NCI-H2227 treated with DMSO at 0.1 percent for 48 hours (cell line): ENCODE measurements around the gene PPP6R1.
"Not testable (repeated sequence)": the region's sequence is repeated elsewhere in the genome, so short reads cannot be mapped to it uniquely, and the experiment has no call there.

Experiments
- DNase-seq: peaks from one replicate; lab custom pipeline; 2025; lab: John Stamatoyannopoulos, UW

The PPP6R1 gene

DNA sequence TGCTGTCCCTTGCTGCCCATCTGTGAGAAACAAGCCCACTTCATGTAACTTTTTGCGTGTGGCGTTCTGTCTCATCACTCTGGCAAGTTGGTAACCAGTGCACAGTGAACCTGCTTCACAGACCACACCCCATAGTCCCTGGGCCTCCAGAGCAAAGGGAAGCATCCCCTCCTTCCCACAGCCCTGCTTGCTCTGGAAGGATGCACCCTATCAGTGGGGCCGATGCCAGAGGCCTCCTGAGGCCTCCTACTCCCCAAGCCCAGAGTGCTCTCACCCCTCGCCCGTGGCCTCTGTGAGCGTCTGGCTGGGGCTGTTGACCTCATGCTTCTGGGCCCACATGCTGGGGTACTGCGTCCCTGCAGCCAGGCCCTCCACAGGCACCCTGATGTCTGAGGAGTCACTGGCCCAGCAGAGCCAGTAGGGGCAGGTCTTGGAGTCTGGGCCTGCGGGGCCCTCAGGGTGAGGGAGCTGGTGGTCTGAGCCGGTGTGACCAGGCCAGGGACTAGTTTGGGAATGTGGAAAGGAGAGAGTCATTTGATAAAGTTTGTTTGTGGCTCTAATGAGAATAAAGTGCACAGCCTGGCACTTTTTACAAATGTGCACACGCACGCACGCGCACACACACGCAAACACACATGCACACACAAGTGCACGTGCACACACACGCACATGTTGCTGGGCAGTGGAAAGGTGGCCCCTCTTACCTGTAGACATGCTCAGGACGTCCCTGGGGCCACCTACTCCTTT, 35.4 kb downstream of the PPP6R1 start:
- no peak for DNase-seq

DNA sequence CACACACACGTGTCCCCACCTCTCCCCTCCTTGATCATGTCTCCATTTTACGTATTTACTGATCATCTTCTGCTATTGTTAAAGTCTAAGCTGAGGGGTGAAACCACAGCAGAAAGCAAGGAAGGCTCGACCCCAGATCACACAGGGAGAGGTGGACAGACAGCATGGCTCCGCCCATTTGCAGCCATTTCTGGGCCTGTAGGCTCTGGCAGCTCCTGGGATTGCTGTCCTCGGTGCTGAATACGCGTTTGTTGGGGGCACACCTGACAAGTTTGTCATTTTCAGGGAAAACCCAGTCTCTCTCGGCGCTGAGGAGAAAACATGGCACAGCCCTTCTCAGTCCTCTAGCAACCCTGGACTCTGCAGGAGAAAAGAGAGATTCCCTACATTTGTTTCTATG, 38.3 kb downstream of the PPP6R1 start:
- DNase-seq = no peak

DNA sequence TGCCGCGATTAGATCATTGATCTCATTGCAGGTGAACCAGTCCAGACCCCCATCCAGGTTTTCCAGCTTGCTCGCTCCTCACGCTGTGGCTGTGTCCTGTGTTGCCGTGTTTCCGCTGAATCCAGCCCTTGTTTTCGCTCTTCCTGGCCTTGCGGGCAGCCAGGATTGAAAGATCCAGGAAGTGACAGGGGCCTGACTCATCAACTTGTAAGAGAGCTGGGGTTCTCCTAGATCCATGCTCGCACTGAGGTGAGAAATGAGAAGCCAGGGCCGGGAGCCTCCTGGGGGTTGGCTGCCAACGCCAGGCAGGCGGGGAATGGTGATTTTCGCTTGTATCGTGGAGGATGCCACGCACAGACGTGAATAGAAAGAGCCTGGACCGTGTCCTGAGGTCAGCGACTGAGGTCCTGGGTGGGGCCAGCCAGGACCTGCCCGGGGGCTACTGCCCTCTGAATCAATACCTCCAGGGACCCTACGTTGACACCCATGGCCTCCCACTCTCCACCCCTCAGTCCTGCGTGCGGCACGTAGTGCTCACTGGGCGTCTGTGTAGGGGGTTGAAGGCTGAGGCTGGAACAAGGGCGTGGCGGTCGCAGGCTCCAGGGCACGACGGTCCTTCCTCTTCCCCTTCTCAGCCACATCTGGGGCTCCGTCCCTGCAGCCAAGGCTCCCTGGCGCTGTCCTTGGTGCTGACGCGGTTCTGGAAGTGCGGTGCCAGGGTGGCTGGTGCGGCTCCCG, 42.2 kb downstream of the PPP6R1 start:
- peak; percentile 99 for DNase-seq

DNA sequence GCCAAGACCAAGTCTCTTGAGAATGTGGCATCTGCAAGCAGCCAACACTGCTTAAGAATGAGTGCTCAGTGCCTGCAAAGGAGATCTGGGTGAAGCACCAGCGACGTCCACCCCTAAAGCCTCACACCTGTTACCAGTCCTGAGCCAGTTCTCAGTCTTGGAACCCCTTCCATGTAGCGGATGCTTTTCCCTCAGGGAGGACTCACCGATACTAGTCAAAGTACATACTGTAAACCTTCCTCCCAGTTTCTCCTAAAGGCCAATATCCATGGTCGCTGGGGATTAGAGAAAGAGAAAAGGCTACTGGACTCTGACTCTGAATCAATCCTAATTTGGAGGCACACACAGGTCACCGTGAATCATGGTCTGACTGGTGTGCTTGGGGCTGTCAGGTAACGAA, 45.3 kb downstream of the PPP6R1 start:
- DNase-seq = no peak

DNA sequence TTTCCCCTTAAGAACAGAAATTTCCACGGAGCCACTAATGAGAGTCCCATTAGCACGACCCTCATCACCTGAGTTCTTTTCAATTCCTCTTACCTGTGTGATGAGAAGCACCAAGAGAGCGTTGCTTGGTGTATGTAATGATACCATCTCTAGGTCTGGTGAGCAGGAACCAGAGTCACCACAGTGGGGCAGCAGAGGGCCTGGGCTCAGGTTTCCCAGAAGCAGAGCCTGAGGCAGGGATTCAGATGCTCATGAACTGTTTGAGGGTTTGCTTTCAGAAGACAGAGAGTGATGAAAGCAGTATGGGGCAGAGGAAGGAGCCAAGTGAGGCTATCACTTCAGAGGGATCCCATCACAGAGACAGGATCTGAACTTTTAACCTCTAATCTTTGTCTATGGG, 46.4 kb downstream of the PPP6R1 start:
- no peak for DNase-seq

DNA sequence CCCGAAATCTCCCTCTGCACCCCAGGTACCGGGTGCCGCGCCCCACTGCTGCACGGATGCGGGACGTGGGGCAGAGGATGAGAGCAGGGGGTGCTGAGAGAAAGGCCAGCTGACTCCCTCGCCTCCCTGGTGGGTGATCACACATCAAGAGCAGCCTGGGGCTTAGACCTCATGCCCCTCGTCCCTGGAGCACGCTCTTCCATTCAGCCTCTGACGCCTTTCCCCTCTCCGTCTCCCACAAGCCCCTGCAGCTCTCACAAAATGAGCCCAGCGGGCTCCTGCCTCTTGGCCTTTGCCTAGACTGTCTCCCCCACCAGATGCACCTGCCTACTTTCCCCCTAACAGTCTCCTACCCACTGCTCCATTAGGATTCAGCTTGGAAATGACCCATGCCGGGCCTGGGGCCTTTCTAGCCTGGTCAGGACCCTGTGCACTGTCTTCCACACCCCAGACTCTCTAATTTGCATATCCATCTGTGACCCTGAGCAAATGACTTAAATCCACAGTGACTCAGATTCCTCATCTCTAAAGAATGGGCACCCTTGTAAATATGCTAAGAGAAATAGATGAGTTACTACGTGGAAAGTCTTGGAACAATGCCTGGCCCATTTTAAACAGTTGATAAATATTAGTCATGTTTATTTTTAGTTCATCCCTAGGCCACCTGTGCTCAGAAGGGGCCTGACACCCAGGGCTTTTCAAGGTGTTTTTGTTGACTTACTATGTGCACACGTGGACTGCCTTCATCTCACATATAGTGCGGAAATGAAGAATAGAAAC, 48.9 kb downstream of the PPP6R1 start:
- DNase-seq = no peak

DNA sequence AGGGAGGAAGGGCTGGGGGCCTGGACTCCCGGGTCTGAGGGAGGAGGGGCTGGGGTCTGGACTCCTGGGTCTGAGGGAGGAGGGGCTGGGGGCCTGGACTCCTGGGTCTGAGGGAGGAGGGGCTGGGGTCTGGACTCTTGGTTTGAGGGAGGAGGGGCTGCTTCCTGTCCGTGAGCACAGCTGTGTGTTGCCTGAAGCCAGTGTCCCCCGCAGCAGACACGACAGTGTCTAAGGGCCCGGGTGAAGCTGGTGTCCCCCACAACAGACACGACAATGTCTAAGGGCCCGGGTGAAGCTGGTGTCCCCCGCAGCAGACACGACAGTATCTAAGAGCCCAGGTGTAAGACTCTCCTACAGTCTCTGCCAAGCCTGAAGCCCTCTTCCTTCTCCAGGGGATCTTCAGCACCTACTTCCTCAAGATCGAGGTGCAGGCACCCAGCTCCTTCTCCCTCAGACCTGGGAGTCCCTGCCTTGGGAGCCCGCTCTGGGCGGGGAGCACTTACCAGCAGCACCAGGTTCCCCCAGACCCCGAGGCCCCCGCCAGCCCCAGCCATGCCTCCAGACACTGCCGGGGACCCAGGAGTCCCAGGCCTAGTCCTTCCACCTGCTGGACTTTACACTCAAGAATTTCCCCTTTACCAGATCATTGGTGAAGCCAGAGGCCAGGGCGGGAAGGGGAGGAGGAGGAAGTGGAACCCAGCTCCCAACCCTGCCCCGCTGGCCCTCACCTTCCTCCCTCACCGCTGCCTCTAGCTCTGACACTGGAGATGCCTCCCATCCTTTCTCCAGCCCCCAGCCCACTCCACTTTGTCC, 49.7 kb downstream of the PPP6R1 start, which contains the start of gene PTPRH:
Gene PTPRH (minus strand): TSS at position 622 of the 813 bp plus-strand sequence. CDS start 68 bp downstream, at position 554.
- no peak for DNase-seq

DNA sequence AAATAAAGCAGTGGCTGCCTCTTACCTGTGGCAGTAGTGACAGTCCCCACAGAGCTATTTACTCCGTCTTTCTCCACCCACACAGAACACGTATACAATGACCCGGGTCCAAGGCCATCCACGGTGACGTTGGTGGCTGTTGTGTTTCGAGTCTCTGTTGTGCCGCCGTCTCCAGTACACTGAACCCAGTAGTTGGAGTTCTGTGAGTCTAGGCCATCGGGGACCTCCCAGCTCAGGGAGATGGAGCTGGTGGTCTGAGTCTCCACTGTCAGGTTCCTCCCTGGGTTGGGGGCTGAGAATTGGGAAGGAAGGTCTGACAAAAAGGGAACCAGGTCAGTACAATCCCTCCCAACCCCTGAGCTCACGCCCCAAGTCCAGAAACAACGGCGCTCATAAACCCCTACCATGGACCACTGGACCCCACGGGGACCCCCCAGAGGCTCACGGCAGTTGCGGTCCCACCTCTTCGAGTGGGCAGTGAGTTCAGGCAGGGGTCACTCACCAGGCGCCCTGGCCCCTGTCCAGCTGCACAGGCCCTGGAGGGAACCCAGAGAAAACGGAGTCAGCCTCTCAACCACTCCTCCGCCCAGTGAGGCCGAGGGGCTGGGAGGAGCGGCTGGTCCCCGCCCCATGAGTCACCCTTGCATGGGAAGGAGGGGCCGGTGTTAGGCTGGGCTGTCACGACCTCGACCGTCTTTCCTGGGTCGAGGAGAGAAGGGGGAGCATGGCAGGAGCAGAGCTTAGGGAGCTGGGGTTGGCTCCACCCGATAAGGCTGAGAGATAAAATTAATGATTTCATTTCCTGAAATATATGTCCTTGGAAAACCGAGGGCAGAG, 51.9 kb downstream of the PPP6R1 start:
- peak; percentile 74 for DNase-seq

DNA sequence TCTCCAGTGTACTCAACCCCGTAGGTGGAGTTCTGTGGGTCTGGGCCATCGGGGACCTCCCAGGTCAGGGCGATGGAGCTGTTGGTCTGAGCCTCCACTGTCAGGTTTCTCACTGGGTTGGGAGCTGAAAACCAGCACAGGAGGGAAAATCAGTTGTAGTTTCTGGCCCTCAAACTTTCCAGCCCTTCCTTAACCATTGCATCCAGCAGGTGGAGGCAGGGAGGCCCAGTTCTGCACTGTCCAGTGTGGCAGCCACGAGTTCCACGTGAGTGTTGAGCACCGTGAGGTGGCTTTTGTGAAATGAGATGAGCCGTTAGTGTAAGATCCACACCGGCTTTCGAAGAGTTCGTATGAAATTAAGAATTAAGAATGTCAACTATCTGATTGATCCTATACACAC, 56.6 kb downstream of the PPP6R1 start:
- not testable (repeated sequence) for DNase-seq

DNA sequence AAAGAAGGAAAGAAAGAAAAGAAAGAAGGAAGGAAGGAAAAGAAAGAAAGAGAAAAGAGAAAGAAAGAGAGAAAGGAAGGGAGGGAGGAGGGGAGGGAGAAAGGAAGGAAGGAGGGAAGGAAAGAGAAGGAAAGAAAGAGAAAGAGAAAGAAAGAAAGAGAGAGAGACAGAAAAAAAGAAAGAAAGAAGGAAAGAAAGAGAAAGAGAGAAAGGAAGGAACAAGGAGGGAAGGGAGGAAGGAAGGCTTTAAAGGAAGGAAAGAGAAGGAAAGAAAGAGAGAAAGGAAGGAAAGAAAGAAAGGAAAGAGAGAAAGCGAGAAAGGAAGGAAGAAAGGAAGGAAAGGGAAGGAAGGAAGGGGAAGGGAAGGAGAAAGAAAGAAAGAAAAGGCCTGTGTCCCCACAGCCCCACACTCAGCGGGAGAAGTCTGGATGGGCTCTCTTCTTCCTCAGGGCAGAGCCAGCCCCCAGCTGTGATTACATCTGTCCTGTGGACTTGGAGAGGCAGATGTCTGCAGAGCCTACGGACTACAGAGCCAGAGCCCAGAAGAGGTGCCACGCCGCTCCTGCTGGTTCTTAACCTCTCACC, 59.1 kb downstream of the PPP6R1 start:
- no peak for DNase-seq

DNA sequence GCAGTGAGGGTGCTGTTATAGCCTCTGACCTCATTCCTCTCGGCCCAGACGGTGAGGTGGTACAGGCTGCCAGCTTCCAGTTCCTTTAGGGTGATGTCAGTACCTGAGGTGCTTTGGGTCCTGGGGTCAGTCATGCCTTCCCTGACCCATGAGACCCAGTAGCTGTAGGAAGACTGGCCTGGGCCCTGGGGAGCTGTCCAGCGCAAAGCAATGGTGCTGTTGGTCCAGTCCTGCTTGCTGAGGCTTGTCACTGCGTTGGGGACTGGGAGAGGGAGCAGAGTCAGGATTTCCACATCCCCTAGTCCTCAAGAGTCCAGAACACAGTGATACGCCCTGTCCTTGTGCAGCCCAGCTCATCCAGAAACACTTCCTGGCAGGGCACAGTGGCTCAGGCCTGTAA, 60.2 kb downstream of the PPP6R1 start:
- no peak for DNase-seq

DNA sequence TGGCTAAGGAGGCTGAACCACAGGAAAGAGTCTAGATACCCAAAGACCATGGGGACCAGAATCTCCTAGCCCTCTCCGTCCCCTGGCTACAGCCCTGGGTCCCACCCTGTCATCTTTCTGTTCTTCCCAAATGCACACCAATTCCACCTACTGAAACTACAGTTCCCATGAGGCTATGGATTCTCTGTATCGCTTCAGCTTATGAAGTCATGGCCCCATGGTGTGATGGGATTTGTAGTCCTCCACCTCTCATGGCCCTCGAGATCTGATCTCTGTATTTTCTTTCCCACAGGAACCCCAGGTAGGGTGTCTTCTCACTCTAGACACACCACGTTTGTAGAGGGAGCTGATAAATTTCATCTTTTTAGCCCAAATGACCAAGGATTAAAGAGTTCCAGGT, 61.3 kb downstream of the PPP6R1 start:
- DNase-seq = peak; percentile 34

DNA sequence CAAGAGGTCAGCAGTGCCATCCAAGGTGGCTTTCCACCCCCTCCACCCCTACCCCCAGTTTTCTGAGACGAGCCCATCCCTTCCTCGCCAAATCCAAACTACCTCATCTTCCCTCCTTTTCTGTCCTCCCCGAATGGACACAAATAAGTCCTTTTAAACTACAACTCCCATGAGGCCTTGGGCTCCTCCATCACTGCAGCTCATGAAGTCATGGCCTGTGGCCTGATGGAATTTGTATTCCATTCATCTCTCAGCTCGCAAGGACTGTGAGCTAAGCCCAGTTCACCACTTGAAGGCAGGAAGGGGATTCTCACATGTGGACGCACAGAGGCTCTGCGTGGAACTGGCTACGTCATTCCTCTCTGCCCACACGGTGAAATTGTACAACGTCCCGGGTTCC, 62.0 kb downstream of the PPP6R1 start:
- DNase-seq = no peak

DNA sequence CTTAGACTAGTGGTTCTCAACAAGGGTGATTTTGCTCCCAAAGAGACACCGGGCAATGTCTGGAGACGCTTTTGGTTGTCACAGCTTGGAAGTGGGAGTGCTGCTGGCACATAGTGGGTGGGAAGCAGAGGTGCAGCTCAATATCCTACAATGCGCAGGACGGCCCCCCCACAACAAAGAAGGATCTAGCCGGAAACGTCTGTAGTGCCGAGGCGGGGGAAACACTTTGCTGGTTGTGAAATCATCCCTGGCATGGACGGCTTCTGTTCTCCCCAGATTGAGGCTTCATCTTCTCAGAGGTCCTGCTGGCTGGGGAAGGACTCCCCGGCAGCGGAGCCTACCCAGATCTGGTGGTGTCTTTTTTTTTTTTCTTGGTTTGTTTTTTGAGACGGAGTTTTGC, 65.3 kb downstream of the PPP6R1 start:
- no peak for DNase-seq

DNA sequence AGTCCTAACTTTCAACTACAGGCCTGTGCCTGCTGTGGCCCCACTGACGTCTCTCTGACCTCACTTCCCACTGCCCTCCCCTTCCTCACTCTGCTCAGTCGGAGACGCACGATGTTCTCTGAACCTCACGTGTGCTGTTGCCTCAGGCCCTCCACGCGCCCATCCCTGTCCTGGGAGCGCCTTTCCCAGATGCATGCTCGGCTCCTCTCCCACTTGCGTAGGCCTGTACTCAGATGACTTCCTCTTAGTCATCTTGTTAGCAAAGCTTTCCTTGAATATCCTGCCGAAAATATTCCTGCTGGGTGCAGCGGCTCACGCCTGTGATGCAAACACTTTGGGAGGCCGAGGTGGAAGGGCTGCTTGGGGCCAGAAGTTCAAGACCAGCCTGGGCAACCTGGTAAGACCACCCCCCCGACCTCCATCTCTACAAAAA, 69.4 kb downstream of the PPP6R1 start:
- DNase-seq = no peak

DNA sequence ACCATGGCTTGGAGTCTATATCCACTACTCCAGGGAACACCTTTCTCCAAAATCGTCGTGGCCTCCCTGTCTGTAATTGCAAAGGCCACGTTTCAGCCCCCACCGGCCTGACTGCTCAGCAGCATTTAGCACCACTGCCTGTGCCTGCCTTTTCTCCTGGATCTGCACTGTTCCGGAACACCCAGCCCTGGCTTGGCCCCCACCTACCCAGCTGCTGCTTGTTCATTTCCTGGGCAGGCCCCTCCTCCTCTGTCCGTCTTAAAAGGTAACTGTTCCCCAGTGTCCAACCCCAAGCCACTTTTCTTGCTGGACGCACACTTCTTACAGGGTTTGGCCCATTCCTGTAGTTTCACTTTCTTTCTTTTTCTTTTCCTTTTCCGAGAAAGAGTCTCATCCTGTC, 70.2 kb downstream of the PPP6R1 start:
- no peak for DNase-seq

DNA sequence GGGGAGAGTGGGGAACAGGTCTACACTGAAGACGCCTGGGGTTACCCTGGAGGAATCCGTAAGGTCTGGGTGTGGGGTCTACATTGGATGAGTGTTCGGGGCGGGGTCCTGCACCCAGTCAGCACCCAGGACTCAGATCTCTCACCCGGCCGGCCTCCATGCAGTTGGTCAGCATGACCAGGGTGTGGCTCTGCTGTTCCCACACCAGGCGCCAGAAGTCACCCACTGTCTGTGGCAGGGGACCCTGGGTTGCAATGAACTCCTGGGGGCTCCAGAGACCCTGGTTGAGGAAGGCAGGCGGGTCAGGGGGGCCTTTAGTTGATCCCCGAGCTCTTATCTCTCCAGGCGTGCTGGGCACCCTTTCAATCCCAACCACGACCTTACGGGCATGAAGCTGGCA, 72.7 kb downstream of the PPP6R1 start:
- no peak for DNase-seq

DNA sequence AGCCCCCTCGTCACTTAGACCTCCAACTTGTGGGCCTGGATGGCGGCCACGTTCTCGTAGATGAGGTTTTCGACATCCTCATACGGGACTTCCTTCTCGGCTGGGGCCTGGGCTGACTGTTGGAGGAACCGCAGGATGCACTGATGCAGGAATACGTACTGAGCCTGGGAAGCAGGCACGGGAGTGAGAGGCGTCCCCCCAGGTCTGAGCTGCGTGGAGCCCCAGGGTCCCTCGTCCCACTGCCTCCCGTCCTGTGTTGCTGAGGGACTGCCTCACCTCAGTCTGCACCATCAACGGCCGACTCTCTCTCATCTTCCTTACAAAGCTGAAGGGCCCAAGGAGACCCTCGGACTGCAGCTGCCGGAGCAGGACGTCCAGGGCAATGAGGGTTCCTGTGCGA, 77.1 kb downstream of the PPP6R1 start:
- no peak for DNase-seq
